Astrocyte of the cerebellum (primary cell): ENCODE measurements around the gene GLYATL1.

ENCODE experiments used
- DNase-seq: peaks from one replicate; pipeline ENCODE4 v3.0.0-alpha.2; 2011; ENCODE audit warnings: low read depth
- H3K4me3 ChIP-seq: 2 replicates; pipeline ENCODE4 v1.5.1; 2011; ENCODE audit warnings: mild to moderate bottlenecking, low read depth, low read length, moderate library complexity
- in situ Hi-C: cut with HindIII; loops from 2 replicates; pipeline ENCODE4 v1.10.0; 2017; ENCODE audit warnings: low sequenced_read_pairs
- TF ChIP-seq, protein P1 (sequence below): IDR thresholded peaks from 2 replicates; pipeline ENCODE4 v1.5.1; 2012; ENCODE audit warnings: low read length, low read depth, moderate library complexity, mild to moderate bottlenecking; ENCODE audit errors: missing control alignments

GLYATL1 gene

DNA sequence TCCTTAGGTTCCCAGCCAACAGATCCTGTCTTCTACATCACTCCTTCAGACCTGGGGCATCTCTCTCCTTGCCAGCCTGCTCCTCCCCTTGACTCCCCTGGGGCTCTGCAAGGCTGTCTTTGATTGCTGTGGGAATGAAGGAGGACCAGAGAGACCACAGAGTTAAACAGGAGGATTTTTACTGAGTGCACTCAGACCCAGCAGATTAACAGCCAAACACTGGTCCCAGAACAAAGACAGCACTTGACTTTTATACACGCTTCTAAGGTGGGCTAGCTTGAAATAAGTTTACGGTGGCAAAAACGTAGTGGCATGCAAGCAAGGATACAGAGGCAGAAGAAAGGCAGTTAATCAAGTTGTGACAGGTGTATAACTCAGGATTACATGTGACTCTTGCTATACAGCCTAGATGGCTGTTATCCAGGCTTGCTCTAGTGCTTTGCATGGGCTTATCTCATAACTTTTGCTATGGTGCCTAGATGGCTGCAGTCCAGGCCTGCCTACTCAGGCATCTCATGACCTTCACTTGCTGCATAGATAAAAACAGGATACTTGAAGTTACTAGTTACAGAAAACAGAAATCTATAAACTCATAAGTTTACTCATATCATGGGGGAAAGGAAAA, 22.0 kb upstream of the GLYATL1 start:
- in situ Hi-C loops: no loop called here
- DNase-seq: no peak
- TF ChIP-seq, protein P1, sequence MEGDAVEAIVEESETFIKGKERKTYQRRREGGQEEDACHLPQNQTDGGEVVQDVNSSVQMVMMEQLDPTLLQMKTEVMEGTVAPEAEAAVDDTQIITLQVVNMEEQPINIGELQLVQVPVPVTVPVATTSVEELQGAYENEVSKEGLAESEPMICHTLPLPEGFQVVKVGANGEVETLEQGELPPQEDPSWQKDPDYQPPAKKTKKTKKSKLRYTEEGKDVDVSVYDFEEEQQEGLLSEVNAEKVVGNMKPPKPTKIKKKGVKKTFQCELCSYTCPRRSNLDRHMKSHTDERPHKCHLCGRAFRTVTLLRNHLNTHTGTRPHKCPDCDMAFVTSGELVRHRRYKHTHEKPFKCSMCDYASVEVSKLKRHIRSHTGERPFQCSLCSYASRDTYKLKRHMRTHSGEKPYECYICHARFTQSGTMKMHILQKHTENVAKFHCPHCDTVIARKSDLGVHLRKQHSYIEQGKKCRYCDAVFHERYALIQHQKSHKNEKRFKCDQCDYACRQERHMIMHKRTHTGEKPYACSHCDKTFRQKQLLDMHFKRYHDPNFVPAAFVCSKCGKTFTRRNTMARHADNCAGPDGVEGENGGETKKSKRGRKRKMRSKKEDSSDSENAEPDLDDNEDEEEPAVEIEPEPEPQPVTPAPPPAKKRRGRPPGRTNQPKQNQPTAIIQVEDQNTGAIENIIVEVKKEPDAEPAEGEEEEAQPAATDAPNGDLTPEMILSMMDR: no peak
- H3K4me3 ChIP-seq: no peak overlapping the region

DNA sequence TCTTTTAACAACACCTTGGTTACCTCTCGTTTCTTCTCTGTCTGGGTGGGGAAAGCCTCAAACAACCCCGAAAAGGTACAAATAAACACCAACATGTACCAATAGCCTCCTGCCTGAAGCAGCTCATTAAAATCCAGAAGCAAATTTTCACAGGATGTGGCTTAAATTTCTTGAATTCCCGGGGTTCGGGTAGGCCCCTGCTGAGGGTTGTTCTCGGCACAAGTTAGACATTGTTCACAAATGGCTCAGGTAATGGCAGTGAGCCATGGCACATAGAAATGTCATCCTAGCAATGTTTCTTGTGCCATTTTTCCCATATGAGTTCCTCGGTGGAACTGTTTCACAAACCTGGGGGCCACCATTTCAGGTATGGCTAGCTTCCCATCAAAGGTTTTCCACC, 19.7 kb upstream of the GLYATL1 start:
- peak; percentile 53 for DNase-seq
- in situ Hi-C loops: no loop called here
- TF ChIP-seq, protein P1: no peak
- no peak overlapping the region for H3K4me3 ChIP-seq

GRCh38 chr11:58919980-58920379, 19.3 kb upstream of the GLYATL1 start:
- H3K4me3 ChIP-seq: no peak overlapping the region
- TF ChIP-seq, protein P1: peak; percentile 27
- in situ Hi-C loops: no loop called here
- no peak for DNase-seq

- in situ Hi-C loops: no loop called here
- TF ChIP-seq, protein P1: no peak
- no peak for DNase-seq
- H3K4me3 ChIP-seq: no peak overlapping the region
Measured at GRCh38 chr11:58921778-58922390, 17.4 kb upstream of the GLYATL1 start.

DNA sequence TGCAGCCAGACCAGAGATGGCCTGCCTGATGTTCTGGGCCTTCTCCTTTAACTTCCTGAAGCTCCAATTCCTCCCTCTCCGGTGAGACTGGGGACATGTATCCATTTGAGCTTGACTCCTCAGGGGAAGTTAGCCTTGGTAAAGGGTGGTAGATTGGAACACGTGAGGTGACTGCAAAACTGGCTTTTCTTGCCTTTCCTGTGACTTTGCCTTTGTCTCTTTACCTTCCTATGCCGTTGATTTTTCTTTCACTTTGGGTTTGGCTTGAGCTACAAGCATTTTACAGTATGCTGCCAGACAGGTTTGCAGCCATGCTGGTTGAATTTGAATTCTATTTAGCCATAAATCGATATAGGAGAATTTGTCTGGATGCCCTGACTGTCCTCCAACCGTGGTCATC, 16.8 kb upstream of the GLYATL1 start:
- H3K4me3 ChIP-seq: no peak overlapping the region
- DNase-seq: no peak
- in situ Hi-C loops: no loop called here
- TF ChIP-seq, protein P1: no peak

DNA sequence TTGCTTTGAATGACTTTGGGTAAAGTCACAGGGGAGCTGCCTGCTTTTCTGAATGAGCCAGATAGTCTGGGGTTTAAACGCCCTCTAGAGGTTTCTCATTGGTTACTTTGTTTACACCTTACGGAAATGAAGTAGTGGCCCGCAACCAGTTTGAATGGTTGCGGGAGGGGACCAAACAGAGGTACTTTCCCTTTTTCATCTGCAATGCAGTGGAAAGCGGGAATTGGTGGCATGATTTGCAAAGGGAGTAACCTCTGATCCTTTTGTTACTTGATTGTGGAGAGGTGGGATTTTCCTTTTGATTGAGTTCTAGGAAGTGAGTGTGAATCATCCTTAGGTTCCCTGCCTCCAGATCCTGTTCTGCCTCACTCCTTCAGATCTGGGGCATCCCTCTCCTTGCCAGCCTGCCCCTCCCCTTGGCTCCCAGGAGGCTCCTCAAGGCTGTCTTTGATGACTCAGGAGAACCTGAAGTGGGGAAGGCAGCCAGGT, 15.9 kb upstream of the GLYATL1 start:
- TF ChIP-seq, protein P1: peak; percentile 63
- in situ Hi-C loops: no loop called here
- H3K4me3 ChIP-seq: no peak overlapping the region
- DNase-seq: peak; percentile 29
